HG02571 (cell line): ENCODE results near the gene SLC28A1.

Experiments
- ATAC-seq: cut with Tn5 transposase; IDR thresholded peaks from one replicate; pipeline ENCODE4 v1.9.1; 2021; ENCODE audit warnings: mild to moderate bottlenecking, moderate library complexity; ENCODE audit not compliant: unreplicated experiment

SLC28A1 gene

DNA sequence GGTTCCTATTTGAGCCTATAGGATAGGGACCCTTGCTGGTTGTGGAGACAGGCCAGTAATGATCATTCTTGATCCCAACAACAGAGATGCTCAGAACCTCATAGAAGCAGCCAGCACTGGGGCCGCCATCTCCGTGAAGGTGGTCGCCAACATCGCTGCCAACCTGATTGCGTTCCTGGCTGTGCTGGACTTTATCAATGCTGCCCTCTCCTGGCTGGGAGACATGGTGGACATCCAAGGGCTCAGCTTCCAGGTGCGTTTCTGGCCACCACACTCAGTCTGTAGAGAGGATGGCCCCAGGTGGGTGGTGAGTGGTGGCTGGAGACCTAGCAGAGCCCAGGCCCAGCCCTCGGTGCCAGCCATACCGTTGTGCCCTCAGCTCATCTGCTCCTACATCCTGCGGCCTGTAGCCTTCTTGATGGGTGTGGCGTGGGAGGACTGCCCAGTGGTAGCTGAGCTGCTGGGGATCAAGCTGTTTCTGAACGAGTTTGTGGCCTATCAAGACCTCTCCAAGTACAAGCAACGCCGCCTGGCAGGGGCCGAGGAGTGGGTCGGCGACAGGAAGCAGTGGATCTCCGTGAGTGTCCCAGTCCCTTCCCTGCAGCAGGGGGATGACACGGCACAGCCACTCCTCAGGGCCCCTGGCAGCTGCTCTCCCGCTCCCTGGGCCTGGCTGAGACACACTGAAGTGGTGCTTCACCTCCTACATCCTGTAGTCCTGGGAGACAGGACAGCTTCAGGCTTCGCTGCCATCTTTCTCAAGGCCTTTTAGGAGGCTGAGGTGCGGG lies 50.7 kb downstream of the SLC28A1 start:
- ATAC-seq: no peak

GRCh38 chr15:84937144-84937543 lies 52.7 kb downstream of the SLC28A1 start:
- ATAC-seq: no peak

DNA sequence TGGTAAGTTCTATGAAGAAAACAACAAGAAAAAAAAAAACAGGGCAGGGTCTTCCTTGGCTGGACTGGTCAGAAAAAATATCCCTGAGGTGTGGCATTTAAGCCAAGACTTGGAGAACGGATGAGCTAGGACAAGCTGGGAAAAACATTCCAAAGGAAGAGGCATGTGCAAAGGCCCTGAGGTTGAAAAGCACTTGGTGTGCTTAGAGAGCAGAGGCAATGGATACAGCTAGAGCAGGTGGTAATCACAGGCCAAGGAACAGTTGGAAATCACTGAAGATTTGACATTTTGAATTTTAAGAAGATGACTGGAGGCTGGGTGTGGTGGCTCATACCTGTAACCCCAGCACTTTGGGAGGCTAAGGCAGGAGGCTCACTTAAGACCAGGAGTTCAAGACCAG lies 54.3 kb downstream of the SLC28A1 start:
- no peak for ATAC-seq

GRCh38 chr15:84940399-84940798 lies 55.9 kb downstream of the SLC28A1 start:
- ATAC-seq: no peak

DNA sequence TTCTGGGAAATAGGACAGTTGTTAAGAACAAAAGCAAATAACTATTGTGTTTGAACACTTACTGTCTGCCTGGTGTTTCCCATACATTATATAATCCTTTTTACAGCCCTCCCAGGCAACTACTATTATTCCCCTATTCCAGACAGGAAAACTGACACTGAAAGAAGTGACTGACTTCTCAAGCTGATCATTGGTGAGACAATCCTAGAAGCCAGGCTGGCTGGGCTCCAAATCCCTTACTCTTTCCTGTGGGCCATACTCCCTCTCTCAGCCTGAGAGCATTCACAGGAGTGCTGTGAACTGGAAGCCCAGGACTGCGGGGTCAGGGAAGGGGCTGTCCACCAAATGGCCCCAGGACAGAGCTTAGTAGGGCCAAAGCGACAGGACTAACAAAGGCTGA lies 58.0 kb downstream of the SLC28A1 start:
- ATAC-seq: no peak

- no peak for ATAC-seq
Measured at GRCh38 chr15:84944311-84944710, 59.8 kb downstream of the SLC28A1 start.

GRCh38 chr15:84944861-84945260 lies 60.4 kb downstream of the SLC28A1 start:
- no peak for ATAC-seq

GRCh38 chr15:84946772-84947489 lies 62.5 kb downstream of the SLC28A1 start:
- no peak for ATAC-seq

DNA sequence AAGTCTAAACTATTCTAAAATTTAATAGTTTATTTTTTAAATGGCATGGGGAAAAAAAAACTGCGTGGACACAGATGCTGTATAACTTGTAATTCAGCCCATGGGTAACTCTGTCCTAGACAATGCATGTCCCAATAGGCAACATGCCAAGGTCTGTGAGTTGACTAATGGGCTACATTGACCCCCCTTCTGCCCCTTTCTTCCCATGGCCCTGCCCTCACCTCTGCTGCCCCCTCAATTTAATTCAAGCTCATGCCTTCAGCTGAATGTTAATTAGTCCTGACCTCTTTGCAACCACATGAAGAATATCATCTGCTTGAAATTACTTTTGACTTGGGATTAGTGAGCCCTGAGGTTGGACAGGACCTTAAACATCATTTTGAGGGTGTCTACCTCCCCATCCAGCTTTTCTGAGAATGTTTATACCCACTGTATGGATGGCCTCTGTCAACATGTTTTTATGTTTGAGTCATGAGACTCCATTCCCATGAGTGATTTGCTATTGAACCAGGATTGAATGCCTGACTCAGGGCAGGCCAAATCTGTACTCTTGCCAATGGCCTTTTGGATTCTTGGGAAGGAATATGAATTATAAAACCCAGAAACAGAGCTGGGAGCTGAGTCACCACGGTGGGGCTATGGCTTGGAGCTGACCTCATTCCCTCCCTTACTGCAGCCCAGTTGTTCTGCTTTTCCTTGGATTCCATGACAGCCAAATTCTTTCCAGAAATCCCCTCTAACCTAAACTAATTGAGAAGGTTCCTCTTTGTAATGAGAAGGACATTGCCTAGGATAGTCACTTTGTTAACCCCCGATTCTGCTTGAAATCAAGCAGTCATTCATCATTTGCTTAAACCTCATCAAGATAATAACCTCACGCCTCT lies 63.7 kb downstream of the SLC28A1 start:
- no peak for ATAC-seq

- ATAC-seq: no peak
Measured at GRCh38 chr15:84949043-84949442, 64.6 kb downstream of the SLC28A1 start.

GRCh38 chr15:84949845-84950569 lies 65.5 kb downstream of the SLC28A1 start:
- ATAC-seq: no peak

DNA sequence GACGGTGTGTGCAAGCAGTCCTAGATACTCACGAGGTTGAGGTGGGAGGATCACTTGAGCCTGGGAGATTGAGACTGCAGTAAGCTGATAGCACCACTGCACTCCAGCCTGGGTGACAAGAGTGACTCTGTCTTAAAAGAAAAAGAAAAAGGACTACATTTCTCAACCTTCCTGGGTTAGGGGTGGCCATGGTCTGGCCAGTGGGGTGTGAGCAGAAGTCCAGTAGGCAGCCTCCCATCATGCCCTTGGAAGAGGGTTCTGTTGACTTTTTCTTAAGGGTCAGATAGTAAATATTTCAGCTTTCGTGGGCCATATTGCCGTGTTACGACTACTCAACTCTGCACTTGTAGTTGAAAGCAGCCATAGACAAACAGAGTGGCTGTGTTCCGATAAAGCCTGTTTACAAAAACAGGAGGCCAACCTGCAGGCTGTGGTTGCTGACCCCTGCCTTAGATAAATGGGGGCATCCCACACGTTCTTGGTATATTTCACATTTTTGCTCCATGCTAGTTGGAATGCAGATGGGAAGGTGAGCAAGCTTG lies 66.2 kb downstream of the SLC28A1 start:
- ATAC-seq: no peak

DNA sequence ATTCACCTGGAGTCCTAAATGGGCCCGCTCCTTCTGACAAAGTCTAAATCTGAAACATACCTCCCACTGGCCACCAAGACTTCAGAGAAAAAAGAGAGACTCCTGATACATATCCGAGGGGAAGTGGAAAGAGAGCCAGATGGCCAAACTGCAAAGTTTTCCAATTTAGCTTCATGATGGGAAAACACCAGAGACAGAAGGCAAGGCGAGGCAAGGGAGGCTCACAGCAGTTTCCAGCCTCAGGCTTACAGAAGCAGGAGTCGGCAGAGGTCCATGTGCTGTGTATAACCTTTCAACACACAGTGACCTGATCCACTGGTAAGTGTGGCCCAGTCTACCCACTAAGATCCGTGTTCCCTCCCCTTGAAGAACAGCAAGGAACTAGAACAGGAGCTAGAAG lies 67.3 kb downstream of the SLC28A1 start:
- no peak for ATAC-seq

GRCh38 chr15:84953136-84953535 lies 68.7 kb downstream of the SLC28A1 start:
- no peak for ATAC-seq

GRCh38 chr15:84953726-84954125 lies 69.3 kb downstream of the SLC28A1 start:
- ATAC-seq: no peak

GRCh38 chr15:84955089-84955848 lies 70.8 kb downstream of the SLC28A1 start:
- ATAC-seq: no peak

DNA sequence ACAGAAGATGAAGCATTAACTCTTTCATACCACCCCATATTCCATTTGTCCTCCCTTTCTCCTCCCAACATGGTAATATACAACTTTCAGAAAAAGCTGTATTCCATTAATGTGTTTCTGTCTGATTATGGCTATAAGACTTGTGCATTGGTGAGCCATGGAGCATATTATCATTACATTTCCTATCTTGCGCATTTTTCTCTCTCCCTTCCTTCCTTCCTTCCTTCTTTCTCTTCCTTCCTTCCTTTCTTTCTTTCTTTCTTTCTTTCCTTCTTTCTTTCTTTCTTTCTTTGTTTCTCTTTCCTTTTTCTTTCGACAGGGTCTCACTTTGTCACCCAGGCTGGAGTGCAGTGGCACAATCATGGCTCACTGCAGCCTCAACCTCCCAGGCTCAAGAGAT lies 71.7 kb downstream of the SLC28A1 start:
- ATAC-seq: no peak

DNA sequence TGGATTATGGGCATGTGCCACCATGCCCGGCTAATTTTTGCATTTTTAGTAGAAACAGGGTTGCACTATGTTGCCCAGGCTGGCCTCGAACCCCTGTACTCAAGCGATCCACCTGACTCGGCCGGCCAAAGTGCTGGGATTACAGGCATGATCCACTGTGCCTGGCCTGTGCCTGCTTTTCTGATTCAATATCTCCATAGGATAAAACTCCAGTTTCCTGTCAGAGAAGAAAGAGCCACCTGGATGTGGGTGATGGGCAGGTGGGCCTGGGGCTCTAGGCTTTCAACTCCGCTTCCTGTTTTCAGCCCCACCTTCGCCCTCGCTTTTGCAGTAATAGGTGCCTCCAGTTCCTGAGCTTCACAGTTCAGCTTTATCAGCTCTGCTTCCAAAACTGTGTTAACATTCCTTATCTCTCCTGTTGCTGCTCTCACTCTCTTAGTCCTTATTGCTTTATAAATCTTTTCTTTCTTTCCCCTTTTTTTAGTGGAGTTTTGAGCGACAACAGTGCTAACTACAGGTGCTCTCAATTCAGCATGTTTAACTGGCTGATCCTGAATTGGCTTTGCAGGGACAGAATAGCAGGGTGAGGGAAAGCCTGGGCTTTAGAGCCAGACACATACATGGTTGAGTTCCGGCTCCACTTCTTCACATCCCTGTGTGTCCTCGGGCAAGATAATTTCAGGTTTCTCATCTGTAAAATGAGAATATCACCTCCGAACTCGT lies 76.1 kb downstream of the SLC28A1 start:
- ATAC-seq: no peak

DNA sequence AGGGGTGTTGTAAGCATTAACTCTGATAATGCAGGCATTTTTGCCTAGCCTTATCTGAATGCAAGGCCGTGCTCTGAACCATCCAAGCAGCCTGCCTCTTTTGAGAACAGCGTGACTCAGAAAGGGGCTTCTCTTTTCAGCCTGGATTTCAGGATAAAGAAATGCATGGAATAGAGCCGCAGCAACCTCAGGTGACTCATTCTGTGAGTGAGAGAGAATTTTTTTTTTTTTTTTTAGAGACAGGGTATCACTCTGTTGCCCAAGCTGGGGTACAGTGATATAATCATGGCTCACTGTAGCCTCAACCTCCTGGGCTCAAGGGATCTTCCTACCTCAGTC lies 76.6 kb downstream of the SLC28A1 start:
- ATAC-seq: no peak
